ENCODE measurements around the gene CEMP1.

DNA sequence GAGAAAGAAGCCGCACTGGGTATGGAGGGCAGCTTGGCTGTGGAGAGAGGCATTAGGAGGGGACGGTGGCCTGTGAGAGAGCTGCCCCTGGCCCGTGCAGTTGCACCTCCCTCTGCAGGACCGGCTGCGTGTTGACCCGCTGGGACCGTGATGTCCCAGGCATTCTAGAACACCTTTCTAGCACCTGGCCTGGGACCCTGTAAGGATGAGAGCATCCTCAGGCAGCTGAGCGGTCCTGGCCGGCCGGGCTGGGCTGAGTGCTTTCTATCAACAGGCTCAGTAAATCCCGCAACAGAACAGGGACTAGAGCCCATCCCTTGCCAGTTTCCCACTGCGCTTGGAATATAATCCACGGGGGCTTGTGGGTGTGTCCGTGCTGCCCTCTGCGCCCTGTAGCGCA, 41.6 kb downstream of the CEMP1 start:
- TF ChIP-seq POLR2A (IDR thresholded peaks at IDR 0.05; ENCODE audit: low read length): no peak
- no peak for TF ChIP-seq GATA1 (IDR thresholded peaks at IDR 0.05; ENCODE audit: low read depth, low read length)
